HG02798 (cell line): ENCODE data around the gene S100A3.
"Not testable (repeated sequence)": the region's sequence is repeated elsewhere in the genome, so short reads cannot be mapped to it uniquely, and the experiment has no call there.

Experiments
- ATAC-seq: cut with Tn5 transposase; IDR thresholded peaks from one replicate; pipeline ENCODE4 v1.9.1; 2021; ENCODE audit warnings: mild to moderate bottlenecking; ENCODE audit not compliant: unreplicated experiment, poor library complexity

Gene S100A3

GRCh38 chr1:153570874-153571273, 21.8 kb upstream of the S100A3 start:
- ATAC-seq, result no peak

GRCh38 chr1:153569465-153569864, 20.4 kb upstream of the S100A3 start:
- ATAC-seq, result no peak

GRCh38 chr1:153568367-153569099, 19.5 kb upstream of the S100A3 start:
- peak; percentile 32 for ATAC-seq

DNA sequence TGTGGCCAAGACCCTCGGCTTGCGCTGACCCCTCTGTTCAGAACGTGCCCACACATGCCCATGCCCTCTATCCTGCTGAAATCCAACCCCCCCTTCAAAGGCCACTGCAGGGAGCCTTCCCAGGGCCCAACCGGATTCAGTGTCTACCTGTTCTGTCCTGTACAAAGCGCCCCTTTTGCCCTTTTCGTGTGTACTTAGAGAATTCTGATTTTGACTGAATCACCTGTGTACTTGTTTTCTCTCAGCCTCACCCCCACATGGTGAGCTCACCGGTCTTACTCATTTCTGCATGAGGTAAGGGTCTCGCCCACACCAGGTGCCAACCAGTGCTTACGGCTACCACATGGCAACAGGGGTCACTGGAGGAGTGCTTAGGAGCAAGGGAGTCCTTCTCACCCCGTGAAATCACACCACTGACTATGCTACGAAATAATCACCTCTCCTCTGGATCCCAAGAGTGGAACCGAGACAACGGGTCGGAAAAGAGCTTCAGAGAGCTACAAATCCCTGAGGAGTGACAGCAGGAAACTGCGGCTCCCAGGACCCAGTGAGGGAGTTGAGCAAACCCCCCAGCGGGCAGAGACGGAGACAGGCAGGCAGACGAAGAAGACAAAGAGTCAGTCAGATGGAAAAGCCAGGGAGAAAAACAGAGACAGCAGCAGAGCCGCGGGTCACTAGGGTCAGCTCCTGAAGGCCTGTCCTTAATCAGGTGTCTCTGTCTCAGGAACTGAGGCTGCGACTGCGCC, 18.7 kb upstream of the S100A3 start:
- no peak for ATAC-seq

DNA sequence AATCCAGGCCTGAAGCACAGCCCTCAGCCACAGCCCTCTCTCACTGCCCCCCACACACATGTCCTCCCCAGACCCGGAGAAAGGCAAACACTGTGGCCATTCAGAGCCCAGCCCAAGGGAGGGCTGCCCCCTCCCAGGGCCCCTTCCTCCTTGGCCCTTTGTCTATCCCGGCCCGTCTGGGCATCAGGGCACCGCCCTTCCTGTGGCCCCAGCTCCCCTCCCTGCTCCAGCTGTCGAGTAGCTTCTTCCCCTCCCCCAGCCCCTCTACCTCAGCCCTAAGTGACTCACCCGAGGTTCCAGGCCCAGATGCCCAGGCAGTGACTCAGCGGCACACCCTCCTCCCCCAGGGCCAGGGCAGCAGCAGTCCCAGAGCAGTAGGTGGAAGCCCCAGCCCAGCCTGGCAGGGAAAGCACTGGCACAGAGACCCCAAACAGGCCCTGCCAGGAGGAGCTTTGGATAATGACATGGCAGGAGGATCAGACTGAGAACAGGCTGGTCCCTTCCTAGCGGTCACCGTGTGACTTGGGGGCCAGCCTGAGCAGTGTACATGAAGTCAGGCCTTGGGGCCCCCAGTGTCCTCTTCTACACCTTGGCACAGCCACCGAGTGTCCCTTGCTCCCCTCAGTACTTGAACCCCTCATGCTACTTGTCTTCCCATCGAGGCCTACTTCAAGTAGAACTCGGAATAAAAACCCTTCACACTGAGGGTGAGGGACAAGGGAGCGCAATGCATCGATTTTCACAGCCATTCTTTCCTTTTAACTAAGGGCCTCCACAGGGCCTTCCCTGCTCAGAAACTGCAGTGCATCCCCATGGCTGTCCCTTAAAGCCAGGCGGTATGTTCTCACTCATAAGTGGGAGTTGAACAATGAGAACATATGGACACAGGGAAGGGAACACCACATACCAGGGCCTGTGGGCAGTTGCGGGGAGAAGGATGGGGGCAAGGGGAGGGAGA, 17.6 kb upstream of the S100A3 start:
- ATAC-seq, result peak; percentile 35

DNA sequence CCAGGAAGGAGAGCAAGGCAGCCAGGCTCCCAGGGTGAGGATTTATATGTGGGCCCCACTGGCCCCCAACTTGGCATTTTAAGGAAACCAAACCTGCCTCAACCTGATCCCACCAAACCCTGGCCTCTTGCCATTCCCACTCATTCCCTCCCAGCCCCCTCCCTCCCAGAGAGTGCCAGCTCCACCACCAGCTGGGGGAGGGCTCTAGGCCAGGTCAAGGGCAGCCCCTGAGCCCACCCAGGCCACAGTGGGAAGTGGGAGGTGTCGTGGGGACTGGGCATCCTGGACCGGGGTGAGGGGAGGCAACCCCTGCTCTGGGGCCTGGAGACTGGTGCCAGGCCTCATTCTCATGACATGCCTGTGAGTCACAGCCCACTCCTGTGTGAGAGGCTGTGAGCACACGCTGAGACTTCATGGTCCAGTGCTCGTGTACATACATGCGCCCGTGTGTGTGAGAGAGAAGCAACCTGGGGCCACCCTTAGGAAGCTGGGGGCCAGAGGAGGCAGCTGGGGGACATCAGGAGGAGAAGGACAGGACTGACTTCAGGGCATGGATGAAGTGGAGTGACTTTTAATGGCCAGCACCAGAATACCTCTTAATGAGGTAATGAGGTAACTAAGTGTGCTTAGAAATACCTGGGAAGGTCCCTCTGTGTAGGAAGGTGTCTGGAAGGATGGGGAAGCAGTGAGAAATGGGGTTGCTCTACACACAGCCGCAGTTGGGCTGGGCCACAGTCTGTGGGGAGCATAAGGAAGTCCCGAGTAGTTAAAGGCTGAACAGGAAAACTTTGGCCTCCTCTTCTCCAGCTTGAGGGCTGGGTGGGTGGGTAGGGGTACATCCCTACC, 16.7 kb upstream of the S100A3 start, which contains the start of gene S100A2:
Gene S100A2, minus strand, starts transcription at position 316 of the 846 bp plus-strand sequence. CDS start 1,967 bp downstream, outside the sequence.
- ATAC-seq, result peak; percentile 20

GRCh38 chr1:153563991-153564390, 14.9 kb upstream of the S100A3 start:
- no peak for ATAC-seq

- no peak for ATAC-seq
Measured at GRCh38 chr1:153563483-153563901, 14.4 kb upstream of the S100A3 start.

- ATAC-seq, result not testable (repeated sequence)
Measured at GRCh38 chr1:153562021-153562420, 13.0 kb upstream of the S100A3 start.

DNA sequence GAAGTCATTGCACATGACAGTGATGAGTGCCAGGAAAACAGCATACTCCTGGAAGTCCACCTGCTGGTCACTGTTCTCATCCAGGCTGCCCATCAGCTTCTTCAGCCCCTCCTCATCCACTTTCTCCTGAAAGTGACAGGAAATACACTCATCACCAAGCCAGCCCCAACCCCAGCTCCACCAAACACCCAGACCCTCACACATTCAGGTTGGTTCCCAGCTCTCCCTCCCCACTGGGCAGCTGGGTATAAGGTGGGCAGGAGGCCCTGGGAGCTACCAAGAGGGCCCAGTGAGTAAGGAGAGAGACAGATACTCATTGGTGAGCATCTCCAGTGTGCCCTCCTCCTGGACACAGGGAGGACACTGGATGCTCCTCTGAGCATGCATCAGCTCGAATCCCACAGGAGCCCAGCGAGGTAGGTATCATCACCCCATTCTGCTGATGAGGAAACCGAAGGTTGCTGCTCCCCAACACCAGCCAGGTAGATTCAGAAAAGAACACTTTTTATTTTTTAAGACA, 12.5 kb upstream of the S100A3 start:
- no peak for ATAC-seq

- ATAC-seq, result no peak
Measured at GRCh38 chr1:153560771-153561465, 11.9 kb upstream of the S100A3 start.

- ATAC-seq, result no peak
Measured at GRCh38 chr1:153560241-153560640, 11.2 kb upstream of the S100A3 start.

DNA sequence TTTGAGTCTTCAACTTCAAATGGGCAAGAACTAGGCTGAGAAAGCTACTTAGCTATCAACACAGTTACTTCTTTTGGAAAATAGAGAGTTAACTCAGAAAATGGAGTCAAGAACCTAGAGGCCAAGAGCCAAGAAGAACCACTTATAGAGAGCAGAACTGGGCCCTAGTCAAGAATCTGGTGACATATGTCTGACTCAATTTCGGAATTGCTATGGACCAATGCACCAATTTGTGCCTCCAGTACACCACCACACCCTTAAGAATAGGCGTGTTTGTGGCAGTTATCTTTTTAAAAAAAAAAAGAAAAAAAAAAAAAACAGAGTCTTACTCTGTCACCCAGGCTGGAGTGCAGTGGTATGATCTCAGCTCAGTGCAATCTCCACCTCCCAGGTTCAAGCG, 8.8 kb upstream of the S100A3 start:
- no peak for ATAC-seq

- ATAC-seq, result no peak
Measured at GRCh38 chr1:153556348-153556747, 7.3 kb upstream of the S100A3 start.

DNA sequence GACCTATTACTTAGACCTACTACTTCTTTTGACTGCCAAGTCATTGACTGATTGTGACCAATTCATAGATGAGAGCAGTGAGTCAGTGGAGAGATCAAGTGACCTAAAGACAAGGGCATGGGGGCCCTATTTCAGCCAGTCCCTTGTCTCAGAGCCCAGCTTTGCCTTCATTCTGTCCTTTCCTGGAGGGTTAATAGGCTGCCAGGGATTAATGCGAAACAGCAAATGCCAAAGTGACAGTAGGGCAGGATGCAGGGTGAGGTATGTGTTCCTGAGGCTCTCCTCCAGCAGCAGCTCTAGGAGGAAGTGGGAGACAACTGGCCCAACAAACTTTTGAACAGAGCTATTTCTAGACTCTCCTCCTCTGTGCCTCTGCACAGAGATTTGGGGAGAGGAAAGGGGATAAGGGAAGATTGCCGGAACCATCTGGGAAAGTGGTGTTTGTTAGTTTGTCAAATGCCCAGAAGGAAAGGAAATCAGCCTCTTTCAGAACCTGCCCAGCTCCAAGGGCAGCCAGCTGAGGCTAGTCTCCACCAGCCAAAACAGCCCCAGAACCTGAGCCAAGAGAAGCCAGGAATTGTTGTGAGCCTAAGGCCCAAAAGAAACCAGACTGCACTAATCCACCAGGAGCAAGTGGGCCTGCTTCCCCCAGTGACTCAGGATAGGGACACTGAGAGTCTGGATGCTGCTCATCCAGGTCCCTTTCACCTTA, 4.9 kb upstream of the S100A3 start:
- ATAC-seq, result no peak

GRCh38 chr1:153553096-153553495, 4.0 kb upstream of the S100A3 start:
- no peak for ATAC-seq

GRCh38 chr1:153552335-153552734, 3.3 kb upstream of the S100A3 start:
- ATAC-seq, result no peak

GRCh38 chr1:153550827-153551500, 1.9 kb upstream of the S100A3 start:
- ATAC-seq, result no peak
